Caco-2 (cell line): ENCODE measurements around the gene NRM. TPM values are rescaled to one million over a fixed set of nuclear protein-coding genes. Genes with fewer than 3 reads are reported as not detected.

Experiments used
- BruUV-seq: library from RNA; stranded (reverse); fragments of 400-500 nt; replicated peaks from 2 replicates; lab custom pipeline; 2021; lab: Mats Ljungman, UMichigan
- CTCF ChIA-PET: fragments of 300-600 bp; sonication (Branson Sonifier 250); formaldehyde crosslinking; loops from one replicate; lab custom pipeline; 2022; ENCODE audit warnings: antibody characterized with exemption; lab: Charles Lee
- POLR2A ChIA-PET: fragments of 300-600 bp; sonication (Branson Sonifier 250); formaldehyde crosslinking; loops from one replicate; lab custom pipeline; 2022; ENCODE audit warnings: antibody characterized with exemption; lab: Charles Lee
- DNase-seq, 2 experiments: peaks; one replicate each; pipeline versions ENCODE4 v3.0.0 to v3.0.0-alpha.2; 2020 to 2022
- H3K27me3 ChIP-seq: replicated peaks from 2 replicates; pipeline ENCODE4 v1.6.0; 2011; ENCODE audit warnings: low read length; ENCODE audit not compliant: control insufficient read depth, insufficient read depth
- H3K36me3 ChIP-seq: 2 replicates; pipeline ENCODE4 v1.5.1; 2011; ENCODE audit warnings: low read length; ENCODE audit not compliant: control insufficient read depth, insufficient read depth
- H3K4me1 ChIP-seq: fragments of 250-450 bp; sonication (Bioruptor Pico); 2 replicates; pipeline ENCODE4 v1.5.1; 2020; ENCODE audit warnings: mild to moderate bottlenecking
- H3K4me3 ChIP-seq: 2 replicates; pipeline ENCODE4 v1.5.1; 2011; ENCODE audit warnings: low read depth, mild to moderate bottlenecking, control low read depth, low read length
- H3K9me3 ChIP-seq: fragments of 250-450 bp; sonication (Bioruptor Pico); 2 replicates; pipeline ENCODE4 v1.5.1; 2020; ENCODE audit warnings: mild to moderate bottlenecking, moderate library complexity
- H3K27ac Mint-ChIP-seq: one replicate; pipeline ENCODE4 v1.8.0; 2022; ENCODE audit warnings: mixed read lengths; ENCODE audit not compliant: unreplicated experiment
- H3K27me3 Mint-ChIP-seq: one replicate; pipeline ENCODE4 v1.8.0; 2022; ENCODE audit warnings: mixed read lengths; ENCODE audit not compliant: insufficient read depth, unreplicated experiment
- H3K36me3 Mint-ChIP-seq: one replicate; pipeline ENCODE4 v1.8.0; 2022; ENCODE audit warnings: mild to moderate bottlenecking, mixed read lengths; ENCODE audit not compliant: insufficient read depth, unreplicated experiment
- H3K4me1 Mint-ChIP-seq: one replicate; pipeline ENCODE4 v1.8.0; 2022; ENCODE audit warnings: low read depth, mixed read lengths; ENCODE audit not compliant: unreplicated experiment
- H3K4me3 Mint-ChIP-seq: one replicate; pipeline ENCODE4 v1.8.0; 2022; ENCODE audit warnings: mild to moderate bottlenecking, moderate library complexity, mixed read lengths; ENCODE audit not compliant: unreplicated experiment
- H3K9me3 Mint-ChIP-seq: one replicate; pipeline ENCODE4 v1.8.0; 2022; ENCODE audit warnings: mixed read lengths; ENCODE audit not compliant: unreplicated experiment
- CTCF ChIP-seq, 2 experiments: fragments of 200-600 bp in 1 of 2; IDR thresholded peaks; 1 replicate in 1 of 2; 2 replicates in 1 of 2; pipeline versions ENCODE4 v1.5.1 to v1.8.0; 2011 to 2022; ENCODE audit warnings: antibody characterized with exemption in 1 of 2, control low read depth in 1 of 2, inconsistent platforms in 1 of 2, low read depth in 1 of 2, low read length in 1 of 2, mild to moderate bottlenecking in 1 of 2, moderate library complexity in 1 of 2; ENCODE audit not compliant: insufficient read depth in 1 of 2, severe bottlenecking in 1 of 2, unreplicated experiment in 1 of 2
- intact Hi-C: fragments of 100-400 bp; cut with micrococcal nuclease; formaldehyde crosslinking; loops from one replicate; pipeline ENCODE4 v1.10.0; 2022; ENCODE audit not compliant: unreplicated experiment
- total RNA-seq: library from RNA; stranded (reverse); gene quantifications from 2 replicates; pipeline ENCODE4 v1.2.3, GENCODE V29; 2022

NRM gene
- total RNA-seq, 1 experiment from 2014 or later: 31.7 TPM

- Mint-ChIP-seq H3K4me1 (peaks cover 23% of the 10 kb centered on the region), H3K4me3 (no peak overlapping the region), H3K27me3 (no peaks in the 10 kb centered on the region), H3K36me3 (peaks cover 87% of the 10 kb centered on the region), H3K27ac (no peak overlapping the region), H3K9me3 (no peaks in the 10 kb centered on the region)
- TF ChIP-seq CTCF (IDR thresholded peaks at IDR 0.05; ENCODE audit: insufficient read depth in 1 of 2, low read depth in 1 of 2, low read length in 1 of 2, severe bottlenecking in 1 of 2, unreplicated experiment in 1 of 2): no peak
- no TSS peak for BruUV-seq
- DNase-seq: no peak
- H3K4me1 ChIP-seq: peaks cover 8% of the 10 kb centered on the region
- H3K9me3 ChIP-seq: no peaks in the 10 kb centered on the region
- POLR2A ChIA-PET: interaction anchor here (0.5 kb wide), 1 partner anchor 108 kb away, joined by 14 read pairs; no protein-coding TSS in a partner anchor
- no peaks in the 10 kb centered on the region for H3K27me3 ChIP-seq
- no peak overlapping the region for H3K4me3 ChIP-seq
- H3K36me3 ChIP-seq: peaks cover 6% of the 10 kb centered on the region
- CTCF ChIA-PET: interaction anchor here (0.5 kb wide), 1 partner anchor 635 kb away, joined by 5 read pairs; no protein-coding TSS in a partner anchor
- intact Hi-C loops: no loop called here
Measured at GRCh38 chr6:30738532-30738931, 47.7 kb upstream of the NRM start.

GRCh38 chr6:30735668-30736314 is 45.0 kb upstream of the NRM start:
- POLR2A ChIA-PET: interaction anchor here (0.7 kb wide), 1 partner anchor 7 kb away, joined by 6 read pairs; no protein-coding TSS in a partner anchor
- no peak overlapping the region for H3K4me3 ChIP-seq
- H3K27me3 ChIP-seq: no peaks in the 10 kb centered on the region
- H3K36me3 Mint-ChIP-seq: peaks cover 87% of the 10 kb centered on the region
- intact Hi-C loops: no loop called here
- no peak overlapping the region for H3K27ac Mint-ChIP-seq
- no peaks in the 10 kb centered on the region for H3K9me3 ChIP-seq
- no peaks in the 10 kb centered on the region for H3K4me1 ChIP-seq
- no peak overlapping the region for H3K4me3 Mint-ChIP-seq
- H3K9me3 Mint-ChIP-seq: no peaks in the 10 kb centered on the region
- no TSS peak for BruUV-seq
- peaks cover 6% of the 10 kb centered on the region for H3K36me3 ChIP-seq
- no peak for TF ChIP-seq CTCF (IDR thresholded peaks at IDR 0.05; ENCODE audit: insufficient read depth in 1 of 2, low read depth in 1 of 2, low read length in 1 of 2, severe bottlenecking in 1 of 2, unreplicated experiment in 1 of 2)
- H3K4me1 Mint-ChIP-seq: peaks cover 12% of the 10 kb centered on the region
- H3K27me3 Mint-ChIP-seq: no peaks in the 10 kb centered on the region
- DNase-seq: no peak
- CTCF ChIA-PET: no interaction called here

GRCh38 chr6:30732237-30732943 is 41.6 kb upstream of the NRM start:
- no TSS peak for BruUV-seq
- peaks cover 79% of the 10 kb centered on the region for H3K36me3 Mint-ChIP-seq
- Histone ChIP-seq H3K9me3 (no peaks in the 10 kb centered on the region), H3K36me3 (peaks cover 3% of the 10 kb centered on the region; the same call in 1 of the 2 replicates), H3K27me3 (no peaks in the 10 kb centered on the region), H3K4me3 (no peak overlapping the region), H3K4me1 (no peaks in the 10 kb centered on the region)
- peaks cover 8% of the 10 kb centered on the region for H3K4me1 Mint-ChIP-seq
- no peak overlapping the region for H3K4me3 Mint-ChIP-seq
- H3K27ac Mint-ChIP-seq: no peak overlapping the region
- intact Hi-C loops: no loop called here
- ChIA-PET POLR2A (no interaction called here), CTCF (no interaction called here)
- no peak for TF ChIP-seq CTCF (IDR thresholded peaks at IDR 0.05; ENCODE audit: insufficient read depth in 1 of 2, low read depth in 1 of 2, low read length in 1 of 2, severe bottlenecking in 1 of 2, unreplicated experiment in 1 of 2)
- no peaks in the 10 kb centered on the region for H3K9me3 Mint-ChIP-seq
- no peak for DNase-seq
- no peaks in the 10 kb centered on the region for H3K27me3 Mint-ChIP-seq
